ENCODE results near the gene BEAN1. TPM values are rescaled to one million over a fixed set of nuclear protein-coding genes. Genes with fewer than 3 reads are reported as not detected.
"Not testable (repeated sequence)": the region's sequence is repeated elsewhere in the genome, so short reads cannot be mapped to it uniquely, and the experiment has no call there.

Gene BEAN1
- total and polyA plus RNA-seq, 8 donors = 0.40 to 3.7 (median 0.55) TPM; not detected in 5

DNA sequence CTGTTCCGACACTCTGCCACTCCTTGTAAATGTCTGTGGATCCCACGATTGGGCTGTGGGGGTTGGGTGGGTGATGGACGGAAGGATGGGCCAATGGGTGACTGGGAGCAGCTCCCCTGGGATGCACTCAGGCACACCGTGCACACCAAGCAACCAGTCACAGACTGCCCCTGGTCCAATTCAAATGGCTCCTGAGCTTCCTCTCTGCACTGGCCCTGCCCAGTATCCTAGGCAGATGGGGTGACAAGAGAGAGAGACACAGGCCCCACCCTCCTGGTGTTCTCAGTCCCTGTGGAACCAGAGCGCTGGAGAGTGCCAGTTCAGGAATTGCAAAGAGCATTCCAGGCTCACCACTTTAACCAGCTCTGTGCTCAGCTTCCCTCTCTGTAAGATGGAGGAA is 32.8 kb downstream of the BEAN1 start:
- no peak overlapping the region for H3K27ac ChIP-seq
- whole genome bisulfite sequencing, 5 donors = 22 to 46% (median 35%) methylated on average over 4 to 5 of the region's 5 CpGs
- no peaks in the 10 kb centered on the region for H3K9me3 ChIP-seq
- no peaks in the 10 kb centered on the region for H3K36me3 ChIP-seq
- intact Hi-C loops (cut with DNase I; ENCODE audit: low total_unique reads) = no loop called here
- H3K4me1 ChIP-seq = no peaks in the 10 kb centered on the region
- no peak for DNase-seq
- H3K27me3 ChIP-seq = peaks cover 0 to 60% (median 33%) of the 10 kb centered on the region in 3 donors
- no peak for TF ChIP-seq POLR2AphosphoS5 (IDR thresholded peaks at IDR 0.05)
- TF ChIP-seq POLR2A (IDR thresholded peaks at IDR 0.05) = no peak
- no peak for TF ChIP-seq EP300 (IDR thresholded peaks at IDR 0.05)
- no peak for TF ChIP-seq CTCF (IDR thresholded peaks at IDR 0.05)
- H3K4me3 ChIP-seq = no peak overlapping the region

GRCh38 chr16:66460703-66461102 is 33.6 kb downstream of the BEAN1 start:
- TF ChIP-seq EP300 (IDR thresholded peaks at IDR 0.05) = no peak
- TF ChIP-seq CTCF (IDR thresholded peaks at IDR 0.05) = no peak
- no peaks in the 10 kb centered on the region for H3K9me3 ChIP-seq
- H3K4me1 ChIP-seq = no peaks in the 10 kb centered on the region
- 76 to 96% (median 82%) methylated on average over 1 of the region's 1 CpG for WGBS, 5 donors
- H3K36me3 ChIP-seq = no peaks in the 10 kb centered on the region
- H3K27me3 ChIP-seq = peaks cover 0 to 60% (median 33%) of the 10 kb centered on the region in 3 donors
- H3K27ac ChIP-seq = no peak overlapping the region
- H3K4me3 ChIP-seq = no peak overlapping the region
- DNase-seq = no peak
- intact Hi-C loops (cut with DNase I; ENCODE audit: low total_unique reads) = no loop called here

DNA sequence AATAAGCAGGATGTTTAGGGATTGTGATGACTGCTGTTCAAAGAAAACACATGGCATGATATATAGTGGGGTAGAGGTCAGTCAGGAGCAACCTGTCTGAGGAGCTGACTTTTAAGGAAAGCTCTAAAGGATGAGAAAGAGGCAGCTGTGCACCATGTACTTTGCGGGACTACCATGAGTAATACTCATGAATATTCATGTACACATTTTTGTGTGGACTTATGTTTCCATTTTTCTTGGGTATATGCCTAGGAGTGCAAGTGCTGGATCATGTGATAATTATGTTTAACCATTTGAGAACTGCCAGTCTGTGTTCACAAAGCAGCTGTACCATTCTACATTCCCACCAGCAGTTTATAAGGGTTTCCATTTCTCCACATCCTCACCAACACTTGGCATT is 35.8 kb downstream of the BEAN1 start:
- Histone ChIP-seq H3K27me3 (peaks cover 0 to 54% (median 28%) of the 10 kb centered on the region in 3 donors), H3K36me3 (no peaks in the 10 kb centered on the region), H3K9me3 (peaks cover 0 to 9% (median 7%) of the 10 kb centered on the region in 4 donors), H3K4me3 (no peak overlapping the region), H3K27ac (no peak overlapping the region), H3K4me1 (no peaks in the 10 kb centered on the region)
- intact Hi-C loops (cut with DNase I; ENCODE audit: low total_unique reads) = no loop called here
- no peak for TF ChIP-seq POLR2A (IDR thresholded peaks at IDR 0.05)
- no peak for TF ChIP-seq POLR2AphosphoS5 (IDR thresholded peaks at IDR 0.05)
- WGBS, 5 donors = 50 to 86% (median 77%) methylated on average over 1 of the region's 1 CpG
- DNase-seq = no peak

- H3K4me1 ChIP-seq; H3K4me3 ChIP-seq; H3K27ac ChIP-seq; H3K36me3 ChIP-seq; H3K9me3 ChIP-seq; intact Hi-C loops (cut with DNase I; ENCODE audit: low total_unique reads); DNase-seq: not testable (repeated sequence)
- H3K27me3 ChIP-seq = peaks cover 0 to 42% (median 0%) of the 10 kb centered on the region in 3 donors
- 85 to 89% (median 86%) methylated on average over 6 of the region's 6 CpGs for WGBS, 5 donors
These were observed 38.9 kb downstream of the BEAN1 start for GRCh38 chr16:66465946-66466345.

- WGBS, 5 donors = 86 to 93% (median 91%) methylated on average over 6 of the region's 6 CpGs
- peaks cover 0 to 35% (median 0%) of the 10 kb centered on the region in 3 donors for H3K27me3 ChIP-seq
- H3K4me3 ChIP-seq; H3K27ac ChIP-seq; H3K9me3 ChIP-seq; intact Hi-C loops (cut with DNase I; ENCODE audit: low total_unique reads); H3K4me1 ChIP-seq; DNase-seq; H3K36me3 ChIP-seq: not testable (repeated sequence)
These were observed 39.5 kb downstream of the BEAN1 start for GRCh38 chr16:66466636-66467035.

GRCh38 chr16:66467611-66468010 is 40.5 kb downstream of the BEAN1 start:
- Histone ChIP-seq H3K27me3 (peaks cover 0 to 28% (median 0%) of the 10 kb centered on the region in 3 donors), H3K36me3 (no peaks in the 10 kb centered on the region), H3K4me3 (no peak overlapping the region), H3K27ac (no peak overlapping the region), H3K4me1 (no peaks in the 10 kb centered on the region), H3K9me3 (peaks cover 0 to 9% (median 7%) of the 10 kb centered on the region in 4 donors)
- TF ChIP-seq EP300 (IDR thresholded peaks at IDR 0.05) (no peak), POLR2AphosphoS5 (IDR thresholded peaks at IDR 0.05) (no peak), CTCF (IDR thresholded peaks at IDR 0.05) (no peak), POLR2A (IDR thresholded peaks at IDR 0.05) (no peak)
- intact Hi-C loops (cut with DNase I; ENCODE audit: low total_unique reads) = no loop called here
- WGBS, 5 donors = 87 to 92% (median 90%) methylated on average over 4 to 5 of the region's 5 CpGs
- no peak for DNase-seq
